ENCODE results near the gene SEC22C.
"Not testable (repeated sequence)": the region's sequence is repeated elsewhere in the genome, so short reads cannot be mapped to it uniquely, and the experiment has no call there.

SEC22C gene

GRCh38 chr3:42581709-42582473 lies at the start of gene SEC22C:
Gene SEC22C, minus strand, starts transcription at chr3:42581967. Its CDS starts 12,921 bp downstream, at chr3:42569046.
- peak; percentile 93 for DNase-seq (ENCODE audit: low read depth)

GRCh38 chr3:42613462-42613861 lies 31.7 kb upstream of the SEC22C start:
- DNase-seq (ENCODE audit: low read depth), result no peak

GRCh38 chr3:42612928-42613327 lies 31.2 kb upstream of the SEC22C start:
- no peak for DNase-seq (ENCODE audit: low read depth)

GRCh38 chr3:42612217-42612616 lies 30.4 kb upstream of the SEC22C start:
- DNase-seq (ENCODE audit: low read depth), result no peak

- peak; percentile 22 for DNase-seq (ENCODE audit: low read depth)
Observed at GRCh38 chr3:42610976-42611375, 29.2 kb upstream of the SEC22C start.

GRCh38 chr3:42608581-42608980 lies 26.8 kb upstream of the SEC22C start:
- DNase-seq (ENCODE audit: low read depth), result peak; percentile 75

GRCh38 chr3:42605546-42606173 lies 23.9 kb upstream of the SEC22C start:
- DNase-seq (ENCODE audit: low read depth), result peak; percentile 41

- DNase-seq (ENCODE audit: low read depth), result no peak
Observed at GRCh38 chr3:42602961-42603360, 21.2 kb upstream of the SEC22C start.

GRCh38 chr3:42601896-42602581 lies 20.3 kb upstream of the SEC22C start:
- peak; percentile 32 for DNase-seq (ENCODE audit: low read depth)

GRCh38 chr3:42600958-42601675 lies 19.4 kb upstream of the SEC22C start:
- peak; percentile 76 for DNase-seq (ENCODE audit: low read depth)

GRCh38 chr3:42600111-42600957 lies 18.6 kb upstream of the SEC22C start, which contains the start of gene NKTR:
Gene NKTR, plus strand, starts transcription at chr3:42600686. Its CDS starts 321 bp downstream, at chr3:42601007.
- peak; percentile 99 for DNase-seq (ENCODE audit: low read depth)

- DNase-seq (ENCODE audit: low read depth), result not testable (repeated sequence)
Observed at GRCh38 chr3:42597098-42597497, 15.3 kb upstream of the SEC22C start.

- no peak for DNase-seq (ENCODE audit: low read depth)
Observed at GRCh38 chr3:42595682-42596081, 13.9 kb upstream of the SEC22C start.

GRCh38 chr3:42593635-42594034 lies 11.9 kb upstream of the SEC22C start:
- DNase-seq (ENCODE audit: low read depth), result no peak

GRCh38 chr3:42591811-42592210 lies 10.0 kb upstream of the SEC22C start:
- peak; percentile 11 for DNase-seq (ENCODE audit: low read depth)

GRCh38 chr3:42590989-42591756 lies 9.4 kb upstream of the SEC22C start:
- DNase-seq (ENCODE audit: low read depth), result peak; percentile 22

- DNase-seq (ENCODE audit: low read depth), result no peak
Observed at GRCh38 chr3:42589382-42590109, 7.8 kb upstream of the SEC22C start.

- no peak for DNase-seq (ENCODE audit: low read depth)
Observed at GRCh38 chr3:42588625-42589024, 6.9 kb upstream of the SEC22C start.

GRCh38 chr3:42582474-42583070 lies 805 bp upstream of the SEC22C start:
- DNase-seq (ENCODE audit: low read depth), result no peak

- no peak for DNase-seq (ENCODE audit: low read depth)
Observed at GRCh38 chr3:42581400-42581708, 413 bp downstream of the SEC22C start.

All from iris pigment epithelial cell (primary cell).